Renal cortex interstitium (tissue), 11 donors: ENCODE measurements around the gene WRNIP1. TPM values are rescaled to one million over a fixed set of nuclear protein-coding genes. Genes with fewer than 3 reads are reported as not detected.
"Not testable (repeated sequence)": the region's sequence is repeated elsewhere in the genome, so short reads cannot be mapped to it uniquely, and the experiment has no call there.

Source experiments
- DNase-seq, 11 donors: peaks; one replicate each; pipeline ENCODE4 v3.0.0-alpha.2; 2013; ENCODE audit warnings: low read depth in 9 of 11, low spot score in 4 of 11; ENCODE audit errors: extremely low read depth in 1 of 11
- polyA plus RNA-seq, 3 donors: library from polyadenylated mRNA; unstranded; fragments of 120-200 nt; gene quantifications; one replicate each; pipeline ENCODE4 v1.2.1, GENCODE V29; 2013; ENCODE audit not compliant: insufficient read length in 3 of 3

Gene WRNIP1
- polyA plus RNA-seq, 3 donors: 52.9 to 57.8 (median 54.6) TPM

- no peak for DNase-seq
These were observed 11.4 kb upstream of the WRNIP1 start for GRCh38 chr6:2753743-2754142.

GRCh38 chr6:2754393-2754792 lies 10.8 kb upstream of the WRNIP1 start:
- DNase-seq: no peak

GRCh38 chr6:2754911-2755310 lies 10.3 kb upstream of the WRNIP1 start:
- DNase-seq: no peak

- no peak for DNase-seq
These were observed 9.7 kb upstream of the WRNIP1 start for GRCh38 chr6:2755456-2755855.

- DNase-seq: no peak
These were observed 9.0 kb upstream of the WRNIP1 start for GRCh38 chr6:2756241-2756640.

GRCh38 chr6:2756687-2757224 lies 8.4 kb upstream of the WRNIP1 start:
- DNase-seq: no peak

GRCh38 chr6:2758980-2759379 lies 6.2 kb upstream of the WRNIP1 start:
- DNase-seq: no peak

GRCh38 chr6:2760882-2761842 lies 4.0 kb upstream of the WRNIP1 start:
- no peak for DNase-seq

- not testable (repeated sequence) for DNase-seq
These were observed 2.3 kb upstream of the WRNIP1 start for GRCh38 chr6:2762868-2763267.

GRCh38 chr6:2763345-2763841 lies 1.8 kb upstream of the WRNIP1 start:
- no peak for DNase-seq

- DNase-seq: no peak
These were observed 1.2 kb upstream of the WRNIP1 start for GRCh38 chr6:2763876-2764540.

GRCh38 chr6:2764610-2765165 lies 505 bp upstream of the WRNIP1 start:
- DNase-seq: peak in 4 of 11 donors; percentile 33 to 62 (median 52)

GRCh38 chr6:2765896-2766766 lies 938 bp downstream of the WRNIP1 start:
- no peak for DNase-seq

- DNase-seq: no peak
These were observed 1.8 kb downstream of the WRNIP1 start for GRCh38 chr6:2766767-2767656.

GRCh38 chr6:2767657-2768524 lies 2.7 kb downstream of the WRNIP1 start:
- no peak for DNase-seq

GRCh38 chr6:2768696-2769095 lies 3.5 kb downstream of the WRNIP1 start:
- no peak for DNase-seq

GRCh38 chr6:2770171-2770570 lies 5.0 kb downstream of the WRNIP1 start:
- no peak for DNase-seq
